Spleen (tissue), 7 donors: ENCODE results near the gene CCDC177.

ENCODE experiments used
- CTCF ChIP-seq, 11 experiments: fragments of 200-600 bp in 7 of 11; fragments of 450-650 bp in 4 of 11; sonication (generic) in 4 of 11; IDR thresholded peaks in 8 of 11; conservative IDR thresholded peaks in 3 of 11; 1 replicate in 7 of 11; 2 replicates in 4 of 11; pipeline versions ENCODE4 v1.4.0 to v1.8.0; 2016 to 2021; ENCODE audit warnings: antibody characterized with exemption in 11 of 11, inconsistent platforms in 4 of 11, mild to moderate bottlenecking in 1 of 11
- POLR2A ChIP-seq, 3 donors: fragments of 450-650 bp; IDR thresholded peaks; one replicate each; pipeline ENCODE4 v1.5.1; 2017; ENCODE audit warnings: antibody characterized with exemption in 3 of 3, mild to moderate bottlenecking in 1 of 3
- POLR2AphosphoS5 ChIP-seq, 3 donors: sonication (generic); formaldehyde crosslinking; IDR thresholded peaks; one replicate each; pipeline ENCODE4 v1.5.1; 2017; ENCODE audit warnings: antibody characterized with exemption in 3 of 3
- donor health status: DM: no; HTN: no; CAD: no; lungs with moderate emphysema.
- donor health status: DM: no; HTN: no; CAD: no.
- donor health status: DM: no; HTN: no; CAD: no.

- TF ChIP-seq POLR2A (IDR thresholded peaks at IDR 0.05) (no peak), CTCF (IDR thresholded peaks at IDR 0.05 in 8 of 11, conservative IDR thresholded peaks at IDR 0.05 in 3 of 11) (no peak), POLR2AphosphoS5 (IDR thresholded peaks at IDR 0.05) (no peak)
Measured at GRCh38 chr14:69530095-69530494, 44.6 kb downstream of the CCDC177 start.
